Measurements from ENCODE around the gene SLC5A3.
A peak's percentile ranks its signal among the peaks of the same experiment; 100 is the strongest.

The SLC5A3 gene

DNA sequence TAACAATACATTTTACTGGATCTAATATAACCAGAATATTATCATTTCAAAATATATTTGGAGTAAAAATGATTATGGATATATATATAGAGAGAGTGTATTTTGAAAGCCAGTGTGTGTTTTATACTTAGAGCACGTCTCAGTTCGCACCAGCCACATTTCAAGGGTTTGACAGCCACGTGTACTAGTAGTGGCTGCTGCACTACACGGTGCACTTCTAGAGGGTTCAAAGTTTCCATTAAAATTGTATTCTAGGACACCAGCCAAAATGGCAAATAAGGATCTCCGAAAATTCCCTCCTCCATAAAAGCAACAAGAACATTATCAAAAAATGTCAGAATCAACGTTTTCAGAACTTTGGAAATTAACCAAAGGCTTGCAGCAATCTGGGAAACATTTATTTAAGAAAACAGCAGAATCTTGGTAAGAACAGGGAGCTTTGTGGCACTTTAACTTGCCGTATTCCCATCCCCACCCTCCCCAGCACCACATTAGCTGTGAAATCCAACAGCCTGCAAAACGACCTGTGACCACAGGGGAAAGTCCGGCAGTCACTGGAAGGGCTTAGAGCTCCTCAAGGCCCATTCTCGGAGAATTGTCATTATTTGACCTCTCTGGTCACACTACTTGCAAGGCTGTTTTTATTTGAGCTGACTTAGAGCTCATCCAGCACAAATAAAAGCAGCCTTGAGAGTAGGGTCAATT lies 33.5 kb upstream of the SLC5A3 start:
- CTCF ChIA-PET = interaction anchor here (0.6 to 1.4 kb wide), 4 partner anchors 17 to 116 kb away, joined by 3 read pairs; no protein-coding TSS in a partner anchor
- POLR2A ChIA-PET = no interaction called here
- peak; percentile 28 for DNase-seq (ENCODE audit: extremely low spot score)
- TF ChIP-seq FOXA1 (IDR thresholded peaks at IDR 0.05) = no peak
- no peak for TF ChIP-seq HDGF (IDR thresholded peaks at IDR 0.05; ENCODE audit: borderline replicate concordance)
- TF ChIP-seq LEF1 (IDR thresholded peaks at IDR 0.05; ENCODE audit: borderline replicate concordance) = no peak
- TF ChIP-seq ELF4 (IDR thresholded peaks at IDR 0.05) = no peak
- no peak for TF ChIP-seq CTBP1 (IDR thresholded peaks at IDR 0.05; ENCODE audit: borderline replicate concordance)
- TF ChIP-seq SUZ12 (IDR thresholded peaks at IDR 0.05) = no peak
- TF ChIP-seq NFRKB (IDR thresholded peaks at IDR 0.05) = no peak
- TF ChIP-seq BHLHE40 (IDR thresholded peaks at IDR 0.05; ENCODE audit: borderline replicate concordance) = no peak
- TF ChIP-seq ARNT (IDR thresholded peaks at IDR 0.05) = no peak
- TF ChIP-seq SP1 (IDR thresholded peaks at IDR 0.05) = no peak
- no peak for TF ChIP-seq FOXK2 (IDR thresholded peaks at IDR 0.05)
- no peak for TF ChIP-seq TARDBP (IDR thresholded peaks at IDR 0.05)
- no peak for TF ChIP-seq FOXM1 (IDR thresholded peaks at IDR 0.05; ENCODE audit: borderline replicate concordance)

DNA sequence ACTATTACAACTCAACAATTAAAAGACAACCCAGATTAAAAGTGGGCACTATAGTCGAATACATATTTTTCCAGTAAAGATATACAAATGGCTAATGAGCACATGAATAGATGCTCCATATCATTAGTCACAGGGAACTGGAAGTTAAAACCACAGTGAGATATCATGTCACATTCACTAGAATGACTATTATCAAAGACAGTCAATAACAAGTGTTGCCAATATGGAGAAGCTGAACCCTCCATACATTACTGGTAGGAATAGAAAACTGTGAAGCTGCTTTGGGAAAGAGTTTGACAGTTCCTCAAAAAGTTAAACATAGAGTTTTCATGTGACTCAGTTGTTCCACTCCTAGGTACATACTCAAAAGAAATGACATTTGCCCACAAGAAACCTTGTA lies 30.6 kb upstream of the SLC5A3 start:
- POLR2A ChIA-PET = no interaction called here
- CTCF ChIA-PET = no interaction called here
- no peak for DNase-seq (ENCODE audit: extremely low spot score)
- TF ChIP-seq NFRKB (IDR thresholded peaks at IDR 0.05) = no peak
- no peak for TF ChIP-seq ELF4 (IDR thresholded peaks at IDR 0.05)
- TF ChIP-seq FOXM1 (IDR thresholded peaks at IDR 0.05; ENCODE audit: borderline replicate concordance) = no peak
- TF ChIP-seq LEF1 (IDR thresholded peaks at IDR 0.05; ENCODE audit: borderline replicate concordance) = no peak
- TF ChIP-seq L3MBTL2 (conservative IDR thresholded peaks at IDR 0.05) = no peak
- no peak for TF ChIP-seq ARNT (IDR thresholded peaks at IDR 0.05)
- TF ChIP-seq, protein P1, sequence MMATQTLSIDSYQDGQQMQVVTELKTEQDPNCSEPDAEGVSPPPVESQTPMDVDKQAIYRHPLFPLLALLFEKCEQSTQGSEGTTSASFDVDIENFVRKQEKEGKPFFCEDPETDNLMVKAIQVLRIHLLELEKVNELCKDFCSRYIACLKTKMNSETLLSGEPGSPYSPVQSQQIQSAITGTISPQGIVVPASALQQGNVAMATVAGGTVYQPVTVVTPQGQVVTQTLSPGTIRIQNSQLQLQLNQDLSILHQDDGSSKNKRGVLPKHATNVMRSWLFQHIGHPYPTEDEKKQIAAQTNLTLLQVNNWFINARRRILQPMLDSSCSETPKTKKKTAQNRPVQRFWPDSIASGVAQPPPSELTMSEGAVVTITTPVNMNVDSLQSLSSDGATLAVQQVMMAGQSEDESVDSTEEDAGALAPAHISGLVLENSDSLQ (IDR thresholded peaks at IDR 0.05) = no peak
- TF ChIP-seq FOXA1 (IDR thresholded peaks at IDR 0.05) = no peak
- TF ChIP-seq SUZ12 (IDR thresholded peaks at IDR 0.05) = no peak
- no peak for TF ChIP-seq CTBP1 (IDR thresholded peaks at IDR 0.05; ENCODE audit: borderline replicate concordance)
- no peak for TF ChIP-seq TARDBP (IDR thresholded peaks at IDR 0.05)
- TF ChIP-seq ZNF384 (IDR thresholded peaks at IDR 0.05) = no peak
- no peak for TF ChIP-seq BHLHE40 (IDR thresholded peaks at IDR 0.05; ENCODE audit: borderline replicate concordance)
- no peak for TF ChIP-seq FOXK2 (IDR thresholded peaks at IDR 0.05)
- TF ChIP-seq SP1 (IDR thresholded peaks at IDR 0.05) = no peak
- TF ChIP-seq HDGF (IDR thresholded peaks at IDR 0.05; ENCODE audit: borderline replicate concordance) = no peak

DNA sequence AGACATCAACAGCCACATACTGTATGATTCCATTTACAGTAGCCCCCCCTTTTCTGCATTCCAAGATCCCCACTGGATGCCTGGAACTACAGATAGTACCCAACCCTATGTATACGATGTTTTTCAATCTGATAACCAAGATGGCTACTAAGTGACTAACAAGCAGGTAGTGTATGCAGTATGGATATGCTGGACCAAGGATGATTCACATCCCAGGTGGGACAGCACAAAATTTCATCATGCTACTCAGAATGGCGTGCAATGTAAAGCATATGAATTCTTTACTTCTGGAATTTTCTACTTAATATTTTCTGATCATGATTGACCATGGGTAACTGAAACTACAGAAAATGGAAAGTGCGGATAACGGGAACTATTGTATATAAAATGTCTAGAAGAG lies 30.0 kb upstream of the SLC5A3 start:
- POLR2A ChIA-PET = no interaction called here
- no peak for DNase-seq (ENCODE audit: extremely low spot score)
- no peak for TF ChIP-seq ZNF384 (IDR thresholded peaks at IDR 0.05)
- no peak for TF ChIP-seq FOXM1 (IDR thresholded peaks at IDR 0.05; ENCODE audit: borderline replicate concordance)
- TF ChIP-seq CTBP1 (IDR thresholded peaks at IDR 0.05; ENCODE audit: borderline replicate concordance) = no peak
- TF ChIP-seq, protein P1 (IDR thresholded peaks at IDR 0.05) = no peak
- TF ChIP-seq SUZ12 (IDR thresholded peaks at IDR 0.05) = no peak
- no peak for TF ChIP-seq FOXA1 (IDR thresholded peaks at IDR 0.05)
- TF ChIP-seq FOXK2 (IDR thresholded peaks at IDR 0.05) = no peak
- no peak for TF ChIP-seq NFRKB (IDR thresholded peaks at IDR 0.05)
- no peak for TF ChIP-seq ELF4 (IDR thresholded peaks at IDR 0.05)
- no peak for TF ChIP-seq LEF1 (IDR thresholded peaks at IDR 0.05; ENCODE audit: borderline replicate concordance)
- no peak for TF ChIP-seq BHLHE40 (IDR thresholded peaks at IDR 0.05; ENCODE audit: borderline replicate concordance)
- TF ChIP-seq HDGF (IDR thresholded peaks at IDR 0.05; ENCODE audit: borderline replicate concordance) = no peak
- no peak for TF ChIP-seq ARNT (IDR thresholded peaks at IDR 0.05)
- no peak for TF ChIP-seq SP1 (IDR thresholded peaks at IDR 0.05)
- TF ChIP-seq TARDBP (IDR thresholded peaks at IDR 0.05) = no peak
- no peak for TF ChIP-seq L3MBTL2 (conservative IDR thresholded peaks at IDR 0.05)
- CTCF ChIA-PET = no interaction called here

DNA sequence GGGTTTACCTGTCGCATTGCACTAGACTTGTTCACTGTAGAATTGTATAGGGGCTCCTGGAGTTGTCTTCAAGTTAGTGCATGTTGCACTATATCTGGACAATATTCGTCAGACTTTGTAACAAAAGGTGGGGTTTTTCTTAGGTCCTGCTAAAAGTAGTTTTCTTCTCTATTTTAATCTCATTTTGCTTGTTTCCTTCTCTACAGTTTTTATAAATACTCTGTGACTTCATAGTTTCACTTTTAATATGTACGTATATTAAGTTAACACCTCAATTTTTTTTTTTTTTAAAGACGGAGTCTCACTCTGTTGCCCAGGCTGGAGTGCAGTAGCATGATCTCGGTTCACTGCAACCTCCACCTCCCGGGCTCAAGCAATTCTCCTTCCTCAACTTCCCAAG lies 26.5 kb upstream of the SLC5A3 start:
- no peak for TF ChIP-seq ZNF384 (IDR thresholded peaks at IDR 0.05)
- no peak for TF ChIP-seq HDGF (IDR thresholded peaks at IDR 0.05; ENCODE audit: borderline replicate concordance)
- TF ChIP-seq ARNT (IDR thresholded peaks at IDR 0.05) = no peak
- no peak for TF ChIP-seq FOXM1 (IDR thresholded peaks at IDR 0.05; ENCODE audit: borderline replicate concordance)
- no peak for TF ChIP-seq LEF1 (IDR thresholded peaks at IDR 0.05; ENCODE audit: borderline replicate concordance)
- no peak for TF ChIP-seq FOXA1 (IDR thresholded peaks at IDR 0.05)
- TF ChIP-seq FOXK2 (IDR thresholded peaks at IDR 0.05) = no peak
- no peak for TF ChIP-seq CTBP1 (IDR thresholded peaks at IDR 0.05; ENCODE audit: borderline replicate concordance)
- POLR2A ChIA-PET = no interaction called here

DNA sequence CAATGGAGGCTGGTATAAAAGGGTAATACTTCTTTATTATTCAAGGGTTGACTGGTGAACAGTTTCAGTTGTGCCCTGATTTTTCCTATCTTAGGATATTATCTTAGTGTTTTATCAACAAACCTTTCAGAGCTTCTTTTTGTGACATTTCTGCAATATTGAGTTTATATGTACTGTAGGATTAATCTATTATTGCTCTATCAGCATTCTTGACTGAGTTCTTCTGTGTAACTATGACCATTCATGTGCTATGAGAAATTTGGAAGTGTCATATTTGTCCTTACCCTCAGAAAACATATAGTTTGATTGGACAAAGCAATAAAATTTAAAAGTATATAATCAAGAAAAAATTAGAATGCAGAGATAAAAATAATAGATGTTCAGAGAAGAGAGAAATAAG lies 25.5 kb upstream of the SLC5A3 start:
- DNase-seq (ENCODE audit: extremely low spot score) = no peak
- POLR2A ChIA-PET = no interaction called here
- TF ChIP-seq SUZ12 (IDR thresholded peaks at IDR 0.05) = no peak
- no peak for TF ChIP-seq NFRKB (IDR thresholded peaks at IDR 0.05)
- no peak for TF ChIP-seq ZNF384 (IDR thresholded peaks at IDR 0.05)
- no peak for TF ChIP-seq CTBP1 (IDR thresholded peaks at IDR 0.05; ENCODE audit: borderline replicate concordance)
- TF ChIP-seq ELF4 (IDR thresholded peaks at IDR 0.05) = no peak
- TF ChIP-seq FOXA1 (IDR thresholded peaks at IDR 0.05) = no peak
- TF ChIP-seq, protein P1 (IDR thresholded peaks at IDR 0.05) = no peak
- no peak for TF ChIP-seq ARNT (IDR thresholded peaks at IDR 0.05)
- no peak for TF ChIP-seq BHLHE40 (IDR thresholded peaks at IDR 0.05; ENCODE audit: borderline replicate concordance)
- TF ChIP-seq FOXK2 (IDR thresholded peaks at IDR 0.05) = no peak
- TF ChIP-seq FOXM1 (IDR thresholded peaks at IDR 0.05; ENCODE audit: borderline replicate concordance) = no peak
- TF ChIP-seq SP1 (IDR thresholded peaks at IDR 0.05) = no peak
- CTCF ChIA-PET = no interaction called here

More for the DNA sequence above, 26.5 kb upstream of the SLC5A3 start:
- CTCF ChIA-PET = no interaction called here
- DNase-seq (ENCODE audit: extremely low spot score) = no peak

DNA sequence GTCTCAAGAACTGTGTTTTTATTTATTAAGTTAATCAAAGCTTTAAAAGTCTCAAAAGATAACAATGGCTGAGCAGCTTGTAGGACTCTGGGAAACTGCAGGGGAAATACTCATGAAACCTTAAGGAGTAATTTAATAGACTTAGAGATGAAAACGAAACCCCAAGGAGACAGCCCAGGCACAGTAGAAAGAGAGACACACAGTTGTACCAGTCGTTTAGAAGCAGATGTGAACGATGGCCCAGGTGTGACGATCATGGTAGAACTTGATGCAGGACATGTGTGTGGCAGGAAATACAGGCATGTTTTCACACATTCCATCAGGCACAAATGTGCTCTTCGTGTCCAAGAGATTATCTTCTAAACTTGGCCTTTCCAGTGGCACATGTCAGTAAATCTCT lies 21.2 kb upstream of the SLC5A3 start:
- ChIA-PET POLR2A (no interaction called here), CTCF (no interaction called here)
- TF ChIP-seq FOXA1 (IDR thresholded peaks at IDR 0.05) = no peak
- TF ChIP-seq ZNF384 (IDR thresholded peaks at IDR 0.05) = no peak
- no peak for DNase-seq (ENCODE audit: extremely low spot score)
